Ovary (tissue), 9 donors: ENCODE data around the gene MBP. TPM values are rescaled to one million over a fixed set of nuclear protein-coding genes. Genes with fewer than 3 reads are reported as not detected.
"Not testable (repeated sequence)": the region's sequence is repeated elsewhere in the genome, so short reads cannot be mapped to it uniquely, and the experiment has no call there.

Source experiments
- DNase-seq, 5 donors: peaks; one replicate each; pipeline ENCODE4 v3.0.0-alpha.2; 2019 to 2020
- H3K27ac ChIP-seq, 2 donors: fragments of 200-600 bp; one replicate each; pipeline versions ENCODE4 v1.5.1 to v1.8.0; 2019 to 2022
- H3K27me3 ChIP-seq: fragments of 200-600 bp; one replicate; pipeline ENCODE4 v1.8.0; 2022
- H3K36me3 ChIP-seq: fragments of 200-600 bp; sonication (generic); one replicate; pipeline ENCODE4 v1.5.1; 2019
- H3K4me1 ChIP-seq: one replicate; pipeline ENCODE4 v1.8.1; 2013; ENCODE audit warnings: mild to moderate bottlenecking, moderate library complexity; ENCODE audit not compliant: insufficient read depth
- H3K4me3 ChIP-seq: fragments of 200-600 bp; sonication (generic); one replicate; pipeline ENCODE4 v1.5.1; 2017
- H3K9me3 ChIP-seq, 2 donors: fragments of 200-600 bp in 1 of 2; sonication (generic) in 1 of 2; one replicate each; pipeline versions ENCODE4 v1.5.1 to v1.8.1; 2013 to 2019; ENCODE audit warnings: mild to moderate bottlenecking in 1 of 2, moderate library complexity in 1 of 2
- EP300 ChIP-seq: sonication (generic); formaldehyde crosslinking; IDR thresholded peaks from one replicate; pipeline ENCODE4 v1.6.1; 2017; ENCODE audit warnings: antibody characterized with exemption
- POLR2A ChIP-seq: fragments of 450-650 bp; IDR thresholded peaks from one replicate; pipeline ENCODE4 v1.6.1; 2017; ENCODE audit warnings: antibody characterized with exemption, mild to moderate bottlenecking, moderate library complexity
- WGBS, 3 donors: extraction: QIAGEN DNeasy Blood & Tissue Kit in 1 of 3; methylation state at CpG; one replicate each; pipeline versions ENCODE4 v1.1.5 to v1.1.7; 2013 to 2017; 5-methylcytosine and 5-hydroxymethylcytosine counted together
- intact Hi-C, 4 donors: fragments of 100-400 bp; cut with DNase I; formaldehyde crosslinking; loops; one replicate each; pipeline versions ENCODE4 v1.11.0 to v1.15.1; 2022 to 2023
- polyA plus RNA-seq, 2 donors: library from polyadenylated mRNA; stranded (reverse); fragments of 200-250 nt in 1 of 2; fragments of 350-450 nt in 1 of 2; fragmentation: Illumina TruSeq in 1 of 2; extraction: RNeasy Lipid Tissue Mini Kit (QIAGEN cat#74804) in 1 of 2; gene quantifications; one replicate each; pipeline ENCODE4 v1.2.3, GENCODE V29; 2013 to 2014
- total RNA-seq, 7 donors: library from RNA; depleted of rRNA in 2 of 7; stranded (reverse); fragments of >200 nt in 2 of 7; fragmentation: NEBNext Ultra II Directional in 3 of 7; extraction: Animal tissue kit (Norgen Biotek cat#: 25700) in 3 of 7; gene quantifications; one replicate each; pipeline versions ENCODE4 v1.1.0 to v1.2.4, GENCODE V29; 2016 to 2023
- TF ChIP-seq, protein P1 (sequence below), 3 donors: fragments of 450-650 bp in 2 of 3; fragments of 200-600 bp in 1 of 3; IDR thresholded peaks; one replicate each; pipeline versions ENCODE4 v1.5.1 to v1.8.0; 2016 to 2022; ENCODE audit warnings: antibody characterized with exemption in 3 of 3, mild to moderate bottlenecking in 1 of 3
- donor health status: DM: no; HTN: no; CAD: no; lungs with moderate emphysema.
- donor health status: DM: no; HTN: no; CAD: no.
- donor health status: Bipolar disorder and iron deficiency.
- donor health status: DM: yes; HTN: yes; CAD: no.
- donor health status: DM: no; HTN: no; CAD: no.
- donor health status: DM: yes; HTN: yes; CAD: no.

MBP gene
- total and polyA plus RNA-seq, 9 donors: 7.1 to 38.2 (median 23.2) TPM

DNA sequence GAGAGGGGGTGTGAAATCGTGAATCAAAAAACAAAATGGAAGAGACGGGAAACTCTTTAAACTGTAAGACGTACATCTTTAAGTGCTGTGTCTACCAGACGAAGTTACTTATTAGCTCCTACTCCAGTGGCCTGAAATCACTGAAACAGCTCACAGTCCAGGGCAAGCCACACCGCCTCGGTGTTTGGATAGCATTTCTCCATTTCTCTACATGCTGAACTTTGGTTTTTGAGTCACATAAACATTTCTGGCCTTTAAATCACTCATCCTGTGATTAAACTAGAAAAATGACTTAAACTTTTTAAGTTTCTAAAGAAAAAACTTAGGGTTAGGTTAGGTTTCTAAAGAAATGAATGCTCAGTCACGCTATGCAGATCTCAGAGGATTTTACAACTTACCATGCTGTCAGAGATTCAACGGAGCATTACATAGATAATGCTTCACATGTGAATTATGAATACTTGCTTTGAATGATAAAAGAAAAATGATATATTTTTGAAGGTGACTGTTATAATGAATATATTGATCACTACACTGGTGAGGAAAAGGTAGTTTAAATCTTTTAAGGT lies 138.4 kb downstream of the MBP start:
- DNase-seq: no peak
- Histone ChIP-seq H3K27me3 (no peaks in the 10 kb centered on the region), H3K9me3 (no peaks in the 10 kb centered on the region), H3K27ac (no peak overlapping the region), H3K4me1 (no peaks in the 10 kb centered on the region), H3K4me3 (no peak overlapping the region), H3K36me3 (no peaks in the 10 kb centered on the region)
- TF ChIP-seq POLR2A: no peak
- intact Hi-C loops: no loop called here
- WGBS, 3 donors: 84 to 91% (median 89%) methylated on average over 8 of the region's 8 CpGs

DNA sequence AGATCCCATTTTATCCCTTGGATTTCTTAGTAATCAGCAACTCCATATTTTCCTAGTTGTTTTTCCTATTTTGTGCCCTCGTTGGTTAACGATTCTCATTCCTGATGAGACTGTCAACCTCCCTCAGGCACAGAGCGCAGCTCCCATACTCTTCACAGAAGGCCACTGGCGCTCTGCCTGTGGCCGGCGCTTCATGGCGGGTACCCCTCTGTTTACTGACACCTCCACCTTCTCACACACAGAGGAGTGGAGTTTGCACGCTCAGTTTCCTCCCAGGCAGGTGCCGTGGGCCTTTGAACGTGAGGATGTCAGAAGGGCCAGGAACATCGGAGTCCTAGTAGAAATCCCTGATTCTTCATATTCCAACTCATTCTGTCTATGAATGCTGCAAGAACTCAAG lies 139.0 kb downstream of the MBP start:
- 93 to 95% (median 94%) methylated on average over 11 of the region's 11 CpGs for WGBS, 3 donors
- TF ChIP-seq POLR2A (no peak), EP300 (no peak)
- TF ChIP-seq, protein P1, sequence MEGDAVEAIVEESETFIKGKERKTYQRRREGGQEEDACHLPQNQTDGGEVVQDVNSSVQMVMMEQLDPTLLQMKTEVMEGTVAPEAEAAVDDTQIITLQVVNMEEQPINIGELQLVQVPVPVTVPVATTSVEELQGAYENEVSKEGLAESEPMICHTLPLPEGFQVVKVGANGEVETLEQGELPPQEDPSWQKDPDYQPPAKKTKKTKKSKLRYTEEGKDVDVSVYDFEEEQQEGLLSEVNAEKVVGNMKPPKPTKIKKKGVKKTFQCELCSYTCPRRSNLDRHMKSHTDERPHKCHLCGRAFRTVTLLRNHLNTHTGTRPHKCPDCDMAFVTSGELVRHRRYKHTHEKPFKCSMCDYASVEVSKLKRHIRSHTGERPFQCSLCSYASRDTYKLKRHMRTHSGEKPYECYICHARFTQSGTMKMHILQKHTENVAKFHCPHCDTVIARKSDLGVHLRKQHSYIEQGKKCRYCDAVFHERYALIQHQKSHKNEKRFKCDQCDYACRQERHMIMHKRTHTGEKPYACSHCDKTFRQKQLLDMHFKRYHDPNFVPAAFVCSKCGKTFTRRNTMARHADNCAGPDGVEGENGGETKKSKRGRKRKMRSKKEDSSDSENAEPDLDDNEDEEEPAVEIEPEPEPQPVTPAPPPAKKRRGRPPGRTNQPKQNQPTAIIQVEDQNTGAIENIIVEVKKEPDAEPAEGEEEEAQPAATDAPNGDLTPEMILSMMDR (IDR thresholded peaks at IDR 0.05): no peak
- no peaks in the 10 kb centered on the region for H3K36me3 ChIP-seq
- DNase-seq: no peak
- H3K9me3 ChIP-seq: no peaks in the 10 kb centered on the region
- H3K4me1 ChIP-seq: no peaks in the 10 kb centered on the region
- intact Hi-C loops: no loop called here
- no peak overlapping the region for H3K27ac ChIP-seq
- no peaks in the 10 kb centered on the region for H3K27me3 ChIP-seq
- H3K4me3 ChIP-seq: no peak overlapping the region

DNA sequence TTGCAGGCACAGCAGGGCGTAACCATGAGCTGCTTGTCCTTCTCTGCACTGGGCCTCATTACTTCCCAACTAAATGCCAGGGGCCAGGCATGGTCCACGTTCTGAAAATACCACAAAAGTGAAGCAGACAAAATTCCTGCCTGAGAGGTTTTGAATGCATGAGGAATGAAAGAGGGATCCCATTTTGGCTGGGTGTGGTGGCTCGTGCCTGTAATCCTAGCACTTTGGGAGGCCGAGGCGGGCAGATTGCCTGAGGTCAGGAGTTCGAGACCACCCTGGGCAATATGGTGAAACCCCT lies 139.5 kb downstream of the MBP start:
- 89 to 94% (median 93%) methylated on average over 6 of the region's 6 CpGs for WGBS, 3 donors
- Histone ChIP-seq H3K4me1 (no peaks in the 10 kb centered on the region), H3K36me3 (no peaks in the 10 kb centered on the region), H3K27ac (no peak overlapping the region), H3K4me3 (no peak overlapping the region), H3K9me3 (no peaks in the 10 kb centered on the region), H3K27me3 (no peaks in the 10 kb centered on the region)
- intact Hi-C loops: no loop called here
- no peak for DNase-seq
- TF ChIP-seq POLR2A (no peak), EP300 (no peak)
- TF ChIP-seq, protein P1 (IDR thresholded peaks at IDR 0.05): no peak

DNA sequence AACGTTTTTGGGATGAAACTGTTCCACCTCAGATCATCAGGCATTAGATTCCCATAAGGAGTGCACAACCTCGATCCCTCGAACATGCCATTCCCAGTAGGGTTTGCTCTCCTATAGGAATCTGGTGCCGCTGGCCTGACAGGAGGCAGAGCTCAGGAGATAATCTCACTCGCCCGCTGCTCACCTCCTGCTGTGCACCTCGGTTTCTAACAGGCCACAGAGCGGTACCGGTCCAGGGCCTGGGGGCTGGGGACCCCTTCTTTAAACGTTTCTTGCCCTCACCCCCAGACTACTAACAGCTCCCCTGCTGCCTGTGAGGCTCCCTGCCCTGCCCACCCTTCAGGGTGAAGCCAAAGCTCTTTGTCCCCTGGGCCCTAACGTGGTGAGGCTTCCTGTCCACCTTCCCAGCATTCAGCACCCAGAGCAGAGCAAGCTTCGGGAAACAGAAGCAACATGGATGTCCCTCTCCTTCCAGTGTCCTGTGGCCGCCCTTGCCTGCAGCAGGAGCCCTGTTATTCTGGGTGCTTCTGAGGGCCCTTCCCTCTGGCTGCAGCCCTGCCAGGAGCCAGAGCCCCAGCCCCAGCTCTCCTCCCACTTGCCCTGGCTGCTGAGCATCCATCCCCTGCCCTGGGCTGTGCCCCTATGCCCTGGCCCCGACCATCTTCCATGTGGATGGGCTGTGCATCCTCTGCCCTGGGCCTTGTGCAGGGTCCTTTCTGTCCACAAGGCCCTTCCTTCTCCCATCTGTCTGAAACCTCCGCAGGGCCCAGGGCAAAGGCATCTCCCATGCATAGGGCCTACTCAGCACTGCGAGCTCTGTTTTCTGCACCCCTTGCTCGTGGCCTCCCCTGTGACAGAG lies 140.1 kb downstream of the MBP start:
- no peaks in the 10 kb centered on the region for H3K9me3 ChIP-seq
- H3K27ac ChIP-seq: no peak overlapping the region
- H3K4me1 ChIP-seq: no peaks in the 10 kb centered on the region
- WGBS, 3 donors: 78 to 84% (median 78%) methylated on average over 17 of the region's 17 CpGs
- H3K36me3 ChIP-seq: no peaks in the 10 kb centered on the region
- H3K27me3 ChIP-seq: no peaks in the 10 kb centered on the region
- no peak overlapping the region for H3K4me3 ChIP-seq
- TF ChIP-seq EP300 (no peak), POLR2A (no peak)
- TF ChIP-seq, protein P1 (IDR thresholded peaks at IDR 0.05): no peak
- intact Hi-C loops: no loop called here
- DNase-seq: no peak

DNA sequence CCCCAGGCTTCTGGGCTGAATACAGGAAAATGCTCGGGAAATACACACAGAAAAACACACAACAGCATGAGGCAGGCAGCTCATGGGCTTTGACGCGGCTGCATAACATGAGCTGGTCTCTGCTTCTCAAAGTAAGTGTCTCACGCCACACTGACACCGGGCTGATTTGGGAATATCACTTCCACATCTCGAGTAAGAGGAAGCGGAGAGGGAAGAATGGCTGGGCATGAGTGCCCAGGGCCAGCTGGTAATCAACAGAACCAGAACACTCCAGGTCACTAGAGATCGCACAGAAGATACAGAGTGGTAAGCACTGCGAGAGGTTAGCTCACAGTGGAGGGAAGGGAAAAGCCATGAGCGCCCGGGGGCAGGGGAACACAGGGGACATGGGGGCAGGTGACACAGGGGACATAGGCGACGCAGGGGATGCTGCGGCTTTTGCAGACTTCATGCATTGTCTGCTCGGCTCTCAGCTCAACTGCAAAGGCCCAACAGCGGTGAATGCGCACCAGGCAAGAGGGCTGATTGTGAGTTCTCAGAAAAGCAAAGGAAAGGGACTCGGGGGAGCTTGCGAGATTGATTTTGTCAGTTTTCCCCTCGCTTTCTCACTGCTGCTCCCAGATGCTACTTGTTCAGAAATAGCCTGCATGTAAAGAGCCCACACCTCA lies 141.4 kb downstream of the MBP start:
- 86 to 89% (median 89%) methylated on average over 20 of the region's 20 CpGs for WGBS, 3 donors
- DNase-seq: no peak

DNA sequence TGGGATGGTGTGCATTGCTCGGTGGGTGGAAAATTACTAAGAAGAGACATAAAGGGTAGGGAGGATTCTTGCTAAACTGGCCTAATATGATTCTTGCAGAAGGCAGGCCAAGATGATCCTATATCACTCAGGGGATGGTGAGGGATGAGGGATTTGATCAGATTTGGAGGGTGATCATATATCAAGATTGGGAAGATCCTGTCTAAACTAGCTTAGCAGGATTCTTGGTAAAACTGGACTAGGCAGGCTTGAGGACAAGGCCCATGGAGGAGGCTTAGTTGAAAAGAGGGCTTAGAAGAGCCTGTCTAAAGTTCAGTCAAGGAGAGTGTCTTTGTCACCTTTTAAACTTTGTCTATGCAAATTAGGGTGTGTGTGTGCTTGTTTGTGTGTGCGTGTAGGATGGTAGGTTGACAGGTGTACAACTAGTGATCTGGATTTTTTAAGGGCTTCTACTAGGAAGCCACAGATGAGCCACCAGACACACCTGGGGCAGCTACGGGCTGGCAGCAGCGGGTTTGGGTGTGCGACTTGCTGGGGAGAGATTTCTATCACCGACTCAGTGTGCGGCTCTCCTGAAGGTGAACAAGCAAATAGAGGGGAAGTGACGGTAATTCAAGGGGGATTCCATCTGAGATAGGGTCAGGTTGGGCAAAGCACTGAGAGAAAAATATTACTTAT lies 142.1 kb downstream of the MBP start:
- H3K27ac ChIP-seq, H3K4me3 ChIP-seq, DNase-seq, H3K36me3 ChIP-seq, H3K27me3 ChIP-seq, H3K9me3 ChIP-seq, intact Hi-C loops, H3K4me1 ChIP-seq: not testable (repeated sequence)
- 79 to 90% (median 87%) methylated on average over 8 of the region's 8 CpGs for WGBS, 3 donors

More for the DNA sequence above, 141.4 kb downstream of the MBP start:
- intact Hi-C loops: no loop called here
- Histone ChIP-seq H3K9me3 (no peaks in the 10 kb centered on the region), H3K4me3 (no peak overlapping the region), H3K4me1 (no peaks in the 10 kb centered on the region), H3K27me3 (no peaks in the 10 kb centered on the region), H3K27ac (no peak overlapping the region), H3K36me3 (no peaks in the 10 kb centered on the region)
- TF ChIP-seq, protein P1 (IDR thresholded peaks at IDR 0.05): no peak
- no peak for TF ChIP-seq POLR2A
- TF ChIP-seq EP300: no peak
